Measurements from ENCODE around the gene NIN. TPM values are rescaled to one million over a fixed set of nuclear protein-coding genes. Genes with fewer than 3 reads are reported as not detected.

Gene NIN
- total and polyA plus RNA-seq, 2 donors (not counting 1 experiment from before 2014, with no cell fraction given), result 22.8 to 37.5 TPM

- no peaks in the 10 kb centered on the region for H3K27me3 ChIP-seq (ENCODE audit: control insufficient read depth, insufficient read depth, low read length)
Observed at GRCh38 chr14:50785457-50786063, 45.4 kb downstream of the NIN start.

DNA sequence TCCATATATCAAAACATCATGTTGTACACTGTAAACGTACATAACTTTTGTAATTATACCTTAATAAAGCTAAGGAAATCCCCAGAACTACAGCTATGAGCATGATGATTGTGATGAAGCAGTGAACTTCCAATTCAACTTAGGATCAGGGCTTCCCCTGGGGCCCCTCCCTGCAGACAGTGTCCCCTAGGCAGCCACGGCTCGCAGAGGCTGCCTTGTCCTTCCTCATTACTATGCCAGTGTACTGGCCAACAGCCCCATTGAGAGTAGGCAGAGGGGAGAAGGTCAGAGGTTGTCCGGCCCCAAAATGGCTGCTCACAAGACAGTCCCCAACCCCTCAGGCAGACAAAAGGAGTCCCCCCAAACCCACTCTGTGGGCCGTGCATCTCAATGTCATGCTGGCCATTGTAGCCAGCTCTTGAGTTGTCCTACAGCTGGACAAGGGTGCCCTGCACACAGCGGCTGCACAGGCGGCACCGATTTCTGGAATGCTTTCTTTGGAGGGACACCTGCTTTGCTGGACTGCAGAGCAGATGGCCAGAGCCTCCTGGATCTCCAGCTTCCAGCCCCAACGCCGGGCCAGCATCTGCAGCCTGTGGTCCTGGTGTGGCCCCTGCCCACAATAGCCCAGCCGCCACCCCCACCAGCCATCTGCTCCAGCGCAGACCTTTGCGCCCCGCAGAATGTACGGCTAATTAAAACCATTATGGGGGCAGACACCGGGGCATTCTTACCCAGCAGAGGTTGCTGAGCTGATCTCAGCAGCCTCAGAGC, 46.1 kb downstream of the NIN start:
- no peak for DNase-seq (ENCODE audit: low read depth in 2 of 2)
- TF ChIP-seq EZH2 (IDR thresholded peaks at IDR 0.05; ENCODE audit: low read length, missing control alignments) (no peak), CTCF (conservative IDR thresholded peaks at IDR 0.05 in 1 of 2, IDR thresholded peaks at IDR 0.05 in 1 of 2; ENCODE audit: low read depth in 1 of 2, low read length in 2 of 2) (no peak)
- no peaks in the 10 kb centered on the region for H3K79me2 ChIP-seq (ENCODE audit: control insufficient read depth, insufficient read depth, low read length)

More at GRCh38 chr14:50785457-50786063, 45.4 kb downstream of the NIN start:
- no peaks in the 10 kb centered on the region for H3K9me3 ChIP-seq (ENCODE audit: control insufficient read depth, insufficient read depth, low read depth, low read length)
- DNase-seq (ENCODE audit: low read depth in 2 of 2), result no peak
- H3K79me2 ChIP-seq (ENCODE audit: control insufficient read depth, insufficient read depth, low read length), result no peaks in the 10 kb centered on the region
- no peak overlapping the region for H3K4me2 ChIP-seq (ENCODE audit: extremely low read depth, insufficient read depth, low read length)
- no peak overlapping the region for H3K27ac ChIP-seq (ENCODE audit: insufficient read depth, low read length)
- TF ChIP-seq EZH2 (IDR thresholded peaks at IDR 0.05; ENCODE audit: low read length, missing control alignments), result no peak
- TF ChIP-seq CTCF (conservative IDR thresholded peaks at IDR 0.05 in 1 of 2, IDR thresholded peaks at IDR 0.05 in 1 of 2; ENCODE audit: low read depth in 1 of 2, low read length in 2 of 2), result no peak
- H2AFZ ChIP-seq (ENCODE audit: low read length), result no peak overlapping the region
- peaks cover 3% of the 10 kb centered on the region for H3K36me3 ChIP-seq (ENCODE audit: control insufficient read depth, insufficient read depth, low read length)
- no peak overlapping the region for H3K4me3 ChIP-seq (replicated peaks in 1 of 4; ENCODE audit: control extremely low read depth in 1 of 4, insufficient read depth in 1 of 4, low read depth in 3 of 4, low read length in 4 of 4)
- H3K4me1 ChIP-seq (ENCODE audit: control insufficient read depth, extremely low read depth, insufficient read depth, low read length), result no peaks in the 10 kb centered on the region
- H3K9ac ChIP-seq (ENCODE audit: insufficient read depth, low read length), result no peak overlapping the region
- no peaks in the 10 kb centered on the region for H4K20me1 ChIP-seq (ENCODE audit: control insufficient read depth, extremely low read depth, insufficient read depth, low read length)

GRCh38 chr14:50783563-50783962, 47.4 kb downstream of the NIN start:
- H3K4me2 ChIP-seq (ENCODE audit: extremely low read depth, insufficient read depth, low read length), result no peak overlapping the region
- H3K9me3 ChIP-seq (ENCODE audit: control insufficient read depth, insufficient read depth, low read depth, low read length), result no peaks in the 10 kb centered on the region
- no peak overlapping the region for H3K9ac ChIP-seq (ENCODE audit: insufficient read depth, low read length)
- DNase-seq (ENCODE audit: low read depth in 2 of 2), result no peak
- TF ChIP-seq CTCF (conservative IDR thresholded peaks at IDR 0.05 in 1 of 2, IDR thresholded peaks at IDR 0.05 in 1 of 2; ENCODE audit: low read depth in 1 of 2, low read length in 2 of 2) (no peak), EZH2 (IDR thresholded peaks at IDR 0.05; ENCODE audit: low read length, missing control alignments) (no peak)
- H3K36me3 ChIP-seq (ENCODE audit: control insufficient read depth, insufficient read depth, low read length), result no peaks in the 10 kb centered on the region
- H2AFZ ChIP-seq (ENCODE audit: low read length), result no peak overlapping the region
- no peak overlapping the region for H3K4me3 ChIP-seq (replicated peaks in 1 of 4; ENCODE audit: control extremely low read depth in 1 of 4, insufficient read depth in 1 of 4, low read depth in 3 of 4, low read length in 4 of 4)
- H3K27me3 ChIP-seq (ENCODE audit: control insufficient read depth, insufficient read depth, low read length), result no peaks in the 10 kb centered on the region
- H3K27ac ChIP-seq (ENCODE audit: insufficient read depth, low read length), result no peak overlapping the region
- no peaks in the 10 kb centered on the region for H4K20me1 ChIP-seq (ENCODE audit: control insufficient read depth, extremely low read depth, insufficient read depth, low read length)
- H3K79me2 ChIP-seq (ENCODE audit: control insufficient read depth, insufficient read depth, low read length), result no peaks in the 10 kb centered on the region
- no peaks in the 10 kb centered on the region for H3K4me1 ChIP-seq (ENCODE audit: control insufficient read depth, extremely low read depth, insufficient read depth, low read length)

More for the DNA sequence above, 46.1 kb downstream of the NIN start:
- no peak overlapping the region for H2AFZ ChIP-seq (ENCODE audit: low read length)
- H3K9me3 ChIP-seq (ENCODE audit: control insufficient read depth, insufficient read depth, low read depth, low read length), result no peaks in the 10 kb centered on the region
- H4K20me1 ChIP-seq (ENCODE audit: control insufficient read depth, extremely low read depth, insufficient read depth, low read length), result no peaks in the 10 kb centered on the region
- no peaks in the 10 kb centered on the region for H3K4me1 ChIP-seq (ENCODE audit: control insufficient read depth, extremely low read depth, insufficient read depth, low read length)
- no peaks in the 10 kb centered on the region for H3K27me3 ChIP-seq (ENCODE audit: control insufficient read depth, insufficient read depth, low read length)
- H3K4me3 ChIP-seq (replicated peaks in 1 of 4; ENCODE audit: control extremely low read depth in 1 of 4, insufficient read depth in 1 of 4, low read depth in 3 of 4, low read length in 4 of 4), result no peak overlapping the region
- H3K9ac ChIP-seq (ENCODE audit: insufficient read depth, low read length), result no peak overlapping the region
- no peak overlapping the region for H3K4me2 ChIP-seq (ENCODE audit: extremely low read depth, insufficient read depth, low read length)
- no peak overlapping the region for H3K27ac ChIP-seq (ENCODE audit: insufficient read depth, low read length)
- H3K36me3 ChIP-seq (ENCODE audit: control insufficient read depth, insufficient read depth, low read length), result peaks cover 3% of the 10 kb centered on the region
